Testis (tissue), 3 donors: ENCODE results near the gene BASP1. TPM values are rescaled to one million over a fixed set of nuclear protein-coding genes. Genes with fewer than 3 reads are reported as not detected.

Source experiments
- DNase-seq: peaks from one replicate; pipeline ENCODE4 v3.0.0-alpha.2; 2019
- H3K27ac ChIP-seq, 2 donors: fragments of 200-600 bp; sonication (generic); one replicate each; pipeline ENCODE4 v1.5.1; 2019
- H3K27me3 ChIP-seq: fragments of 200-600 bp; sonication (generic); one replicate; pipeline ENCODE4 v1.5.1; 2019
- H3K36me3 ChIP-seq: fragments of 200-600 bp; sonication (generic); one replicate; pipeline ENCODE4 v1.5.1; 2017; ENCODE audit warnings: low read depth; ENCODE audit errors: missing control alignments
- H3K4me1 ChIP-seq: fragments of 200-600 bp; sonication (generic); one replicate; pipeline ENCODE4 v1.5.1; 2019
- H3K4me3 ChIP-seq, 2 donors: fragments of 200-600 bp; sonication (generic); one replicate each; pipeline ENCODE4 v1.5.1; 2017 to 2019
- H3K9me3 ChIP-seq: fragments of 200-600 bp; sonication (generic); one replicate; pipeline ENCODE4 v1.5.1; 2017
- POLR2A ChIP-seq: fragments of 450-650 bp; IDR thresholded peaks from one replicate; pipeline ENCODE4 v1.6.1; 2017; ENCODE audit warnings: antibody characterized with exemption, mild to moderate bottlenecking, moderate library complexity
- WGBS, 2 donors: methylation state at CpG; one replicate each; pipeline ENCODE4 v1.1.5; 2018; 5-methylcytosine and 5-hydroxymethylcytosine counted together
- intact Hi-C: fragments of 100-400 bp; cut with DNase I; formaldehyde crosslinking; loops from one replicate; pipeline ENCODE4 v1.15.1; 2023; ENCODE audit warnings: low total_unique reads
- polyA plus RNA-seq: library from polyadenylated mRNA; stranded (reverse); fragments of 350-450 nt; fragmentation: Illumina TruSeq; extraction: RNeasy Lipid Tissue Mini Kit (QIAGEN cat#74804); gene quantifications from one replicate; pipeline ENCODE4 v1.2.3, GENCODE V29; 2014; ENCODE audit warnings: low read depth, low replicate concordance; ENCODE audit not compliant: insufficient read depth
- total RNA-seq, 2 donors: library from RNA; depleted of rRNA; stranded (reverse); fragments of >200 nt; gene quantifications; one replicate each; pipeline ENCODE4 v1.2.3, GENCODE V29; 2016
- TF ChIP-seq, protein P1 (sequence below), 3 experiments: fragments of 450-650 bp in 2 of 3; fragments of 200-600 bp in 1 of 3; sonication (generic) in 1 of 3; IDR thresholded peaks; one replicate each; pipeline ENCODE4 v1.5.1; 2016 to 2019; ENCODE audit warnings: antibody characterized with exemption in 3 of 3, mild to moderate bottlenecking in 2 of 3, moderate library complexity in 1 of 3

BASP1 gene
- total and polyA plus RNA-seq, 3 donors from 2014 or later = 2.1 to 5.6 (median 2.6) TPM

DNA sequence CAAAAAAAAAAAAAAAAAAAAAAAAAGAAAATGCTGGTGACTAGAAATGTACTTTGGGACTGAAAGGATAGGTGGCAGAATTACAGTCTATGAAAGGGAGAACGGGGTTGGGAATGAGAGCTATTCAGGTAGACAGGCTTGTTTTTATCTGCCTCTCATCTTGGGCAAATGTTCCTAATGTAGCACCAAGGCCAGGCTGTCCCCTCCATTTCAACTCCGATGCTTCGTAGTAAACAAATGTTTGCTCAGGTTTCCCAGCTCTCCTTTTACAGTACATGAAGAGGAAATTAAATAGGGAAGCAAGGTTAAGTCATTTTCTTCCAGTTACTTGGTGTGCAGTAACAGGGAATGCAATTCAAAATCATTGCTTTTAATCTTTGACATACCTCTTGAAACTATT, 4.4 kb upstream of the BASP1 start:
- intact Hi-C loops = loop anchor here (10.0 kb wide), 1 partner anchor 1102 kb away; no protein-coding TSS in a partner anchor
- no peaks in the 10 kb centered on the region for H3K36me3 ChIP-seq
- no peaks in the 10 kb centered on the region for H3K27me3 ChIP-seq
- H3K9me3 ChIP-seq = no peaks in the 10 kb centered on the region
- H3K27ac ChIP-seq = no peak overlapping the region
- no peak for DNase-seq
- TF ChIP-seq, protein P1, sequence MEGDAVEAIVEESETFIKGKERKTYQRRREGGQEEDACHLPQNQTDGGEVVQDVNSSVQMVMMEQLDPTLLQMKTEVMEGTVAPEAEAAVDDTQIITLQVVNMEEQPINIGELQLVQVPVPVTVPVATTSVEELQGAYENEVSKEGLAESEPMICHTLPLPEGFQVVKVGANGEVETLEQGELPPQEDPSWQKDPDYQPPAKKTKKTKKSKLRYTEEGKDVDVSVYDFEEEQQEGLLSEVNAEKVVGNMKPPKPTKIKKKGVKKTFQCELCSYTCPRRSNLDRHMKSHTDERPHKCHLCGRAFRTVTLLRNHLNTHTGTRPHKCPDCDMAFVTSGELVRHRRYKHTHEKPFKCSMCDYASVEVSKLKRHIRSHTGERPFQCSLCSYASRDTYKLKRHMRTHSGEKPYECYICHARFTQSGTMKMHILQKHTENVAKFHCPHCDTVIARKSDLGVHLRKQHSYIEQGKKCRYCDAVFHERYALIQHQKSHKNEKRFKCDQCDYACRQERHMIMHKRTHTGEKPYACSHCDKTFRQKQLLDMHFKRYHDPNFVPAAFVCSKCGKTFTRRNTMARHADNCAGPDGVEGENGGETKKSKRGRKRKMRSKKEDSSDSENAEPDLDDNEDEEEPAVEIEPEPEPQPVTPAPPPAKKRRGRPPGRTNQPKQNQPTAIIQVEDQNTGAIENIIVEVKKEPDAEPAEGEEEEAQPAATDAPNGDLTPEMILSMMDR (IDR thresholded peaks at IDR 0.05) = no peak
- no peak for TF ChIP-seq POLR2A
- peaks cover 5% of the 10 kb centered on the region for H3K4me1 ChIP-seq
- WGBS, 2 donors = 82 to 84% methylated on average over 3 of the region's 3 CpGs
- H3K4me3 ChIP-seq = no peak overlapping the region

DNA sequence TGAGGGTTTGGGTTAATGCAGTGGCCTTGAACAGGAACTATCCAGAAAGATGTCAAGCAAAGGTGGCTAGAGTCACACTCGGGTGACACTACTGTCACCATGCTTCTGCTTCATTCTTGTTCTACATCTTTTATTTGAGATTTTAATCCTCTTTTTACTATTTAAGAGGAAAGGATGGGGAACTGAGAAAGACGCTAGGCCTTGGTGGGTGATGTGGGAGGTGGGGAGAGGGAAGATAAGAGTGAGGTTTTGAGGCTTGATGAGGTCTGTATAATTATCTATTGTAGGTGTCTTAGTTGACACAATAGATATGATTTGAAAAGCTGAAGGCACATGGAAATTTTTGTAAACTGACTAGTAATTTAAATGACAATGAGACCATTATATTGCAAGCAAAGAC, 3.5 kb upstream of the BASP1 start:
- Histone ChIP-seq H3K4me1 (peaks cover 5% of the 10 kb centered on the region), H3K27ac (no peak overlapping the region), H3K36me3 (no peaks in the 10 kb centered on the region), H3K27me3 (no peaks in the 10 kb centered on the region), H3K4me3 (no peak overlapping the region), H3K9me3 (no peaks in the 10 kb centered on the region)
- WGBS, 2 donors = 76 to 88% methylated on average over 2 of the region's 2 CpGs
- DNase-seq = no peak
- TF ChIP-seq, protein P1 (IDR thresholded peaks at IDR 0.05) = no peak
- TF ChIP-seq POLR2A = no peak
- intact Hi-C loops = loop anchor here (10.0 kb wide), 1 partner anchor 1101 kb away; no protein-coding TSS in a partner anchor

DNA sequence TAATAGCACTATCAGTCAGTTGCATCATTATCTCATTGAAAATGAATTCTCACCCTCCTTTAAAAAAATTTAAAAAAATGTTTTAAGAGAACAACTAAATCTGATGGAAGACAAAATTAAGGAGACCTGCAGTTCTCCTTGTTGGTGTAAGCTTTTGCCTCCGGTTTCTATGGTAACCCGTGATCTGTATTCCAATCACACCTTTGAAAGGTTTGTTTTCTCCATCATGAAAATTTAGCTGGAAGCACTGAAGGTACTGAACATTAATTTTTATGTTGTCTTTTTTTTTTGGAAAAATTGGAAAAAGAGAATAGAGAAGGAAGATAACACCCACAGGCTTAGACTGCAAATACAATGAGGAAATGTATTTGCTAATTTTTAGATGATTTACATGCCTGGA, 2.5 kb upstream of the BASP1 start:
- Histone ChIP-seq H3K36me3 (no peaks in the 10 kb centered on the region), H3K27me3 (no peaks in the 10 kb centered on the region), H3K4me1 (peaks cover 5% of the 10 kb centered on the region), H3K4me3 (no peak overlapping the region), H3K27ac (no peak overlapping the region), H3K9me3 (no peaks in the 10 kb centered on the region)
- DNase-seq = no peak
- TF ChIP-seq POLR2A = no peak
- TF ChIP-seq, protein P1 (IDR thresholded peaks at IDR 0.05) = no peak
- 88 to 91% methylated on average over 2 of the region's 2 CpGs for WGBS, 2 donors
- intact Hi-C loops = loop anchor here (10.0 kb wide), 1 partner anchor 1100 kb away; no protein-coding TSS in a partner anchor

DNA sequence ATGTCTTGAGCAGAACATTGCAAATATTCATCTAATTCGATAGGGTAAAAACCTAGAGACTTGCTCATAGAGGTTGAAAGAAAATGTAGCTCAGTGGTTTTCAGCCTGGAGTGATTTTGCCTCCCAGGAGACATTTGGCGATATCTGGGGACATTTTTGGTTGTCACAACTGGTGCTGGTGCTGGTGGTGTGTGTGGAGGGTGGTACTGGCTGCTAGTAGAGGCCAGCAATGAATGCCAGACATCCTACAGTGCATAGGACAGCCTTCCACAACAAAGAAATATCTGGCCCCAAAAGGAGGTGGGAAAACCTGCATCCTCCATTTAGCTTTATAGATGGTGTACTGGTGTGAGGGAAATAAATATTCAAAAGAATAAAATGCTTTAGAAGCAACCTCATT, 2.1 kb upstream of the BASP1 start:
- TF ChIP-seq, protein P1 (IDR thresholded peaks at IDR 0.05) = no peak
- TF ChIP-seq POLR2A = no peak
- H3K9me3 ChIP-seq = no peaks in the 10 kb centered on the region
- no peak overlapping the region for H3K4me3 ChIP-seq
- no peaks in the 10 kb centered on the region for H3K27me3 ChIP-seq
- H3K36me3 ChIP-seq = no peaks in the 10 kb centered on the region
- peaks cover 5% of the 10 kb centered on the region for H3K4me1 ChIP-seq
- intact Hi-C loops = loop anchor here (10.0 kb wide), 1 partner anchor 1099 kb away; no protein-coding TSS in a partner anchor
- no peak overlapping the region for H3K27ac ChIP-seq
- 78 to 83% methylated on average over 2 of the region's 2 CpGs for WGBS, 2 donors
- no peak for DNase-seq
